HepG2 (cell line): ENCODE measurements around the gene PLPPR2. TPM values are rescaled to one million over a fixed set of nuclear protein-coding genes. Genes with fewer than 3 reads are reported as not detected.

Source experiments
- ATAC-seq: fragments of 200-7000 bp; cut with Tn5 transposase; 3 replicates; pipeline ENCODE4 v1.9.1; 2020; ENCODE audit warnings: mild to moderate bottlenecking, moderate library complexity
- BruUV-seq: library from RNA; stranded (reverse); fragments of 400-500 nt; replicated peaks from 2 replicates; lab custom pipeline; 2021; lab: Mats Ljungman, UMichigan
- CTCF ChIA-PET: fragments of 300-600 bp; formaldehyde crosslinking; extraction: SDS; loops from one replicate; lab custom pipeline; 2021; ENCODE audit warnings: low total read pairs, inconsistent platforms, low intra/inter-chr PET ratio; lab: Yijun Ruan, JAX
- POLR2A ChIA-PET: fragments of 350-600 bp; sonication (Branson Sonifier 250); formaldehyde crosslinking; loops from one replicate; lab custom pipeline; 2020; ENCODE audit warnings: antibody characterized with exemption, inconsistent platforms; lab: Yijun Ruan, JAX
- DNase-seq: peaks from one replicate; pipeline ENCODE4 v3.0.0-alpha.2; 2015; ENCODE audit warnings: low spot score
- FAIRE-seq: peaks from 3 replicates; lab custom pipeline; 2011; peaks lifted over from hg19 to GRCh38; lab: Jason Lieb, UNC
- H2AFZ ChIP-seq: one replicate; pipeline ENCODE4 v1.6.1; 2011; ENCODE audit warnings: low read length, inconsistent platforms
- H3K27ac ChIP-seq: fragments of 300-600 bp; 3 replicates; pipeline ENCODE4 v1.8.0; 2011; ENCODE audit warnings: mixed run types, mild to moderate bottlenecking, mixed read lengths, low read length, inconsistent platforms; ENCODE audit not compliant: insufficient read depth; ENCODE audit errors: extremely low read length
- H3K27me3 ChIP-seq, 2 experiments: fragments of 200-600 bp in 1 of 2; 2 replicates in 1 of 2; 3 replicates in 1 of 2; pipeline versions ENCODE4 v1.6.0 to v1.8.0; 2011; ENCODE audit warnings: low read length in 2 of 2, mild to moderate bottlenecking in 2 of 2, moderate library complexity in 2 of 2, inconsistent platforms in 1 of 2; ENCODE audit not compliant: insufficient read depth in 2 of 2, control insufficient read depth in 1 of 2
- H3K36me3 ChIP-seq, 2 experiments: fragments of 200-600 bp in 1 of 2; replicated peaks in 1 of 2; 2 replicates in 1 of 2; 3 replicates in 1 of 2; pipeline versions ENCODE4 v1.5.1 to v1.8.0; 2011; ENCODE audit warnings: low read length in 2 of 2, inconsistent platforms in 1 of 2; ENCODE audit not compliant: insufficient read depth in 2 of 2, control insufficient read depth in 1 of 2
- H3K4me1 ChIP-seq: 2 replicates; pipeline ENCODE4 v1.5.1; 2012; ENCODE audit warnings: low read length, inconsistent platforms; ENCODE audit not compliant: insufficient read depth
- H3K4me2 ChIP-seq: 2 replicates; pipeline ENCODE4 v1.6.0; 2011; ENCODE audit warnings: low read depth, low read length, inconsistent platforms
- H3K4me3 ChIP-seq, 3 experiments: fragments of 200-600 bp in 1 of 3; sonication (generic), shearing (Covaris generic) in 1 of 3; replicated peaks in 1 of 3; 2 replicates each; pipeline ENCODE4 v1.5.1; 2011 to 2016; ENCODE audit warnings: low read length in 3 of 3, inconsistent platforms in 2 of 3, low read depth in 2 of 3, mild to moderate bottlenecking in 2 of 3, control low read depth in 1 of 3, mixed read lengths in 1 of 3; ENCODE audit not compliant: insufficient read depth in 1 of 3
- H3K79me2 ChIP-seq: one replicate; pipeline ENCODE4 v1.6.1; 2011; ENCODE audit warnings: low read length, inconsistent platforms; ENCODE audit not compliant: insufficient read depth
- H3K9ac ChIP-seq: 2 replicates; pipeline ENCODE4 v1.6.0; 2011; ENCODE audit warnings: mild to moderate bottlenecking, low read depth, low read length, inconsistent platforms; ENCODE audit not compliant: insufficient read depth
- H3K9me3 ChIP-seq: 2 replicates; pipeline ENCODE4 v1.5.1; 2012; ENCODE audit warnings: mild to moderate bottlenecking, low read length
- H4K20me1 ChIP-seq: 2 replicates; pipeline ENCODE4 v1.6.0; 2011; ENCODE audit warnings: inconsistent platforms, mild to moderate bottlenecking, low read length, moderate library complexity; ENCODE audit not compliant: insufficient read depth
- AKAP8 ChIP-seq: sonication (generic); formaldehyde crosslinking; IDR thresholded peaks from 2 replicates; pipeline ENCODE4 v1.5.1; 2020; ENCODE audit warnings: mild to moderate bottlenecking, missing genetic modification reagents
- E2F5 ChIP-seq: sonication (generic); formaldehyde crosslinking; conservative IDR thresholded peaks from 2 replicates; pipeline ENCODE4 v1.4.0; 2020; ENCODE audit warnings: missing genetic modification reagents
- FOXJ3 ChIP-seq: sonication (generic); formaldehyde crosslinking; IDR thresholded peaks from 2 replicates; pipeline ENCODE4 v1.4.0; 2020; ENCODE audit warnings: missing genetic modification reagents, mild to moderate bottlenecking, borderline replicate concordance
- FOXK2 ChIP-seq: fragments of 450-650 bp; IDR thresholded peaks from 2 replicates; pipeline ENCODE4 v1.6.1; 2016
- GRHL1 ChIP-seq: sonication (generic); formaldehyde crosslinking; conservative IDR thresholded peaks from 2 replicates; pipeline ENCODE4 v1.8.0; 2022; ENCODE audit warnings: missing genetic modification reagents
- HMG20A ChIP-seq: IDR thresholded peaks from 2 replicates; pipeline ENCODE4 v1.6.1; 2016; ENCODE audit warnings: borderline replicate concordance
- JUND ChIP-seq: sonication (generic); formaldehyde crosslinking; IDR thresholded peaks from 2 replicates; pipeline ENCODE4 v1.8.0; 2022; ENCODE audit warnings: mild to moderate bottlenecking, missing genetic modification reagents
- KLF16 ChIP-seq, 2 experiments: sonication (generic) in 1 of 2; formaldehyde crosslinking in 1 of 2; IDR thresholded peaks; 2 replicates each; pipeline versions ENCODE4 v1.6.1 to v1.8.0; 2016 to 2023; ENCODE audit warnings: missing genetic modification reagents in 2 of 2, missing compliant biosample characterization in 1 of 2
- PAX8 ChIP-seq: sonication (generic); formaldehyde crosslinking; IDR thresholded peaks from 2 replicates; pipeline ENCODE4 v1.8.0; 2022; ENCODE audit warnings: mild to moderate bottlenecking, missing genetic modification reagents, borderline replicate concordance
- TBL1XR1 ChIP-seq: fragments of 150-350 bp; IDR thresholded peaks from 2 replicates; pipeline ENCODE4 v1.6.1; 2014; ENCODE audit warnings: borderline replicate concordance, low read length; ENCODE audit not compliant: partially characterized antibody
- TP53 ChIP-seq: sonication (generic); formaldehyde crosslinking; conservative IDR thresholded peaks from 2 replicates; pipeline ENCODE4 v1.4.0; 2020; ENCODE audit warnings: missing genetic modification reagents
- U2AF1 ChIP-seq: fragments of 200-400 bp; formaldehyde crosslinking; optimal IDR thresholded peaks from 2 replicates; pipeline ENCODE3; 2017; ENCODE audit warnings: mild to moderate bottlenecking, low read depth, low read length
- ZBTB8A ChIP-seq: sonication (generic); formaldehyde crosslinking; IDR thresholded peaks from 2 replicates; pipeline ENCODE4 v1.4.0; 2020; ENCODE audit warnings: mild to moderate bottlenecking, low read depth, missing genetic modification reagents, borderline replicate concordance
- ZFX ChIP-seq: sonication (generic); formaldehyde crosslinking; IDR thresholded peaks from 2 replicates; pipeline ENCODE4 v1.4.0; 2020; ENCODE audit warnings: mild to moderate bottlenecking, low read depth, missing genetic modification reagents, moderate library complexity
- ZNF354B ChIP-seq: sonication (generic); formaldehyde crosslinking; IDR thresholded peaks from 2 replicates; pipeline ENCODE4 v1.8.0; 2022; ENCODE audit warnings: mild to moderate bottlenecking, missing genetic modification reagents
- ZNF737 ChIP-seq: sonication (generic); formaldehyde crosslinking; IDR thresholded peaks from 2 replicates; pipeline ENCODE4 v1.5.0; 2020; ENCODE audit warnings: missing genetic modification reagents, mild to moderate bottlenecking, borderline replicate concordance
- ZSCAN20 ChIP-seq: sonication (generic); formaldehyde crosslinking; IDR thresholded peaks from 2 replicates; pipeline ENCODE4 v1.4.0; 2020; ENCODE audit warnings: missing genetic modification reagents, mild to moderate bottlenecking, borderline replicate concordance
- ZSCAN9 ChIP-seq: IDR thresholded peaks from 2 replicates; pipeline ENCODE4 v1.6.1; 2016; ENCODE audit warnings: borderline replicate concordance
- WGBS: methylation state at CpG from one replicate; pipeline ENCODE4 v1.1.6; 2017; ENCODE audit warnings: low lambda C conversion rate; 5-methylcytosine and 5-hydroxymethylcytosine counted together
- in situ Hi-C: cut with HindIII; loops from 2 replicates; pipeline ENCODE4 v1.10.0; 2017; ENCODE audit warnings: low pct_unique_long_range_greater_than_20kb; ENCODE audit not compliant: extremely low pct_ligation_motif_present
- intact Hi-C: fragments of 100-400 bp; cut with micrococcal nuclease; formaldehyde crosslinking; loops from one replicate; pipeline ENCODE4 v1.10.0; 2022; ENCODE audit not compliant: unreplicated experiment
- polyA plus RNA-seq, 8 experiments: library from polyadenylated mRNA; depleted of rRNA in 3 of 8; stranded (reverse) in 7 of 8; unstranded in 1 of 8; fragments of >200 nt; fragmentation: Illumina TruSeq in 4 of 8; extraction: Trizol in 4 of 8; gene quantifications; 2 replicates each; pipeline versions ENCODE4 v1.2.1 to v1.2.3, GENCODE V29; 2011 to 2016; ENCODE audit warnings: low read depth in 4 of 8, missing spikeins in 1 of 8, mixed read lengths in 1 of 8; ENCODE audit not compliant: insufficient read depth in 1 of 8
- total RNA-seq, 5 experiments: library from RNA; depleted of rRNA; stranded (reverse); fragments of >200 nt; fragmentation: Illumina TruSeq; extraction: Trizol; gene quantifications; 2 replicates each; pipeline ENCODE4 v1.2.3, GENCODE V29; 2016; ENCODE audit warnings: low read depth in 1 of 5

Gene PLPPR2
- total and polyA plus RNA-seq, 2 of the 13 experiments (the other 11 are each of a cell fraction or from before 2014, with no cell fraction given) = 1.5 to 2.1 TPM

GRCh38 chr19:11390933-11391680 is 35.9 kb downstream of the PLPPR2 start (continued):
- TF ChIP-seq FOXJ3 = no peak
- TF ChIP-seq, all 625 proteins: peak for 3

- no TSS peak for BruUV-seq
- no peaks in the 10 kb centered on the region for H4K20me1 ChIP-seq
- POLR2A ChIA-PET = no interaction called here
- H3K9me3 ChIP-seq = no peaks in the 10 kb centered on the region
- H3K4me3 ChIP-seq = no peak overlapping the region
- WGBS = 84% methylated on average over 5 of the region's 22 CpGs
- no peaks in the 10 kb centered on the region for H3K36me3 ChIP-seq
- H3K79me2 ChIP-seq = no peaks in the 10 kb centered on the region
- H3K4me2 ChIP-seq = no peak overlapping the region
- H3K4me1 ChIP-seq = 0 out of 2 replicates have a peak, but pooled peaks cover 2% of the 10 kb centered on the region
- ATAC-seq (no peak; the same call in 2 of the 3 replicates), FAIRE-seq (no peak), DNase-seq (no peak)
- no peak overlapping the region for H3K27ac ChIP-seq
- TF ChIP-seq FOXK2 (no peak), ZNF354B (CRISPR knock-in tag) (no peak), PAX8 (CRISPR knock-in tag) (no peak), TBL1XR1 (no peak), U2AF1 (no peak), ZFX (CRISPR knock-in tag) (no peak), HMG20A (CRISPR knock-in tag) (no peak), JUND (no peak), AKAP8 (no peak), ZSCAN20 (no peak), E2F5 (CRISPR knock-in tag) (no peak), ZNF737 (no peak), GRHL1 (no peak), ZBTB8A (no peak), ZSCAN9 (CRISPR knock-in tag) (no peak), TP53 (CRISPR knock-in tag) (no peak), KLF16 (CRISPR knock-in tag; IDR thresholded peaks at IDR 0.05) (no peak)
- CTCF ChIA-PET = no interaction called here
- intact Hi-C loops = no loop called here
- H2AFZ ChIP-seq = no peak overlapping the region
- in situ Hi-C loops = no loop called here
- H3K9ac ChIP-seq = no peak overlapping the region
- H3K27me3 ChIP-seq = no peaks in the 10 kb centered on the region
Measured at GRCh38 chr19:11397089-11397610, 41.9 kb downstream of the PLPPR2 start.
